ENCODE results near the gene CPED1. TPM values are rescaled to one million over a fixed set of nuclear protein-coding genes. Genes with fewer than 3 reads are reported as not detected.

The CPED1 gene
- total RNA-seq, 6 donors from 2014 or later, result 12.9 to 31.6 (median 18.1) TPM

- Histone ChIP-seq H3K4me3 (no peak overlapping the region), H3K27me3 (no peaks in the 10 kb centered on the region), H3K9me3 (no peaks in the 10 kb centered on the region), H3K4me1 (no peaks in the 10 kb centered on the region), H3K36me3 (no peaks in the 10 kb centered on the region), H3K27ac (no peak overlapping the region)
- DNase-seq, result no peak
- TF ChIP-seq EP300 (IDR thresholded peaks at IDR 0.05) (no peak), POLR2A (IDR thresholded peaks at IDR 0.05) (no peak), CTCF (IDR thresholded peaks at IDR 0.05) (no peak), POLR2AphosphoS5 (IDR thresholded peaks at IDR 0.05) (no peak)
- ATAC-seq (ENCODE audit: low FRiP score in 2 of 2), result no peak
- WGBS, 2 donors, result 93 to 95% methylated on average over 1 of the region's 1 CpG
Measured at GRCh38 chr7:121262969-121263368, 274.5 kb downstream of the CPED1 start.

- Histone ChIP-seq H3K36me3 (no peaks in the 10 kb centered on the region), H3K9me3 (no peaks in the 10 kb centered on the region), H3K27ac (no peak overlapping the region), H3K4me1 (no peaks in the 10 kb centered on the region), H3K27me3 (no peaks in the 10 kb centered on the region), H3K4me3 (no peak overlapping the region)
- 87 to 88% methylated on average over 3 of the region's 3 CpGs for WGBS, 2 donors
- no peak for DNase-seq
- no peak for ATAC-seq (ENCODE audit: low FRiP score in 2 of 2)
- no peak for TF ChIP-seq CTCF (IDR thresholded peaks at IDR 0.05)
- no peak for TF ChIP-seq POLR2AphosphoS5 (IDR thresholded peaks at IDR 0.05)
- no peak for TF ChIP-seq POLR2A (IDR thresholded peaks at IDR 0.05)
- no peak for TF ChIP-seq EP300 (IDR thresholded peaks at IDR 0.05)
Measured at GRCh38 chr7:121266307-121266894, 277.9 kb downstream of the CPED1 start.

GRCh38 chr7:121267612-121268011 lies 279.1 kb downstream of the CPED1 start:
- Histone ChIP-seq H3K4me1 (no peaks in the 10 kb centered on the region), H3K4me3 (no peak overlapping the region), H3K27ac (no peak overlapping the region), H3K27me3 (no peaks in the 10 kb centered on the region), H3K9me3 (no peaks in the 10 kb centered on the region), H3K36me3 (no peaks in the 10 kb centered on the region)
- TF ChIP-seq CTCF (IDR thresholded peaks at IDR 0.05) (no peak), POLR2A (IDR thresholded peaks at IDR 0.05) (no peak), EP300 (IDR thresholded peaks at IDR 0.05) (no peak), POLR2AphosphoS5 (IDR thresholded peaks at IDR 0.05) (no peak)
- ATAC-seq (ENCODE audit: low FRiP score in 2 of 2) (no peak), DNase-seq (no peak)
- WGBS, 2 donors, result 71 to 74% methylated on average over 1 of the region's 1 CpG

- TF ChIP-seq POLR2AphosphoS5 (IDR thresholded peaks at IDR 0.05), result no peak
- TF ChIP-seq EP300 (IDR thresholded peaks at IDR 0.05), result no peak
- no peak for TF ChIP-seq CTCF (IDR thresholded peaks at IDR 0.05)
- no peak for TF ChIP-seq POLR2A (IDR thresholded peaks at IDR 0.05)
- ATAC-seq (ENCODE audit: low FRiP score in 2 of 2) (no peak), DNase-seq (no peak)
- no peak overlapping the region for H3K27ac ChIP-seq
- H3K36me3 ChIP-seq, result no peaks in the 10 kb centered on the region
- WGBS, 2 donors, result 80 to 91% methylated on average over 3 of the region's 3 CpGs
- H3K27me3 ChIP-seq, result no peaks in the 10 kb centered on the region
- no peak overlapping the region for H3K4me3 ChIP-seq
- H3K4me1 ChIP-seq, result no peaks in the 10 kb centered on the region
- no peaks in the 10 kb centered on the region for H3K9me3 ChIP-seq
Measured at GRCh38 chr7:121269798-121270197, 281.3 kb downstream of the CPED1 start.

GRCh38 chr7:121271098-121271497 lies 282.6 kb downstream of the CPED1 start:
- no peak for TF ChIP-seq POLR2A (IDR thresholded peaks at IDR 0.05)
- no peak for TF ChIP-seq CTCF (IDR thresholded peaks at IDR 0.05)
- TF ChIP-seq EP300 (IDR thresholded peaks at IDR 0.05), result no peak
- no peak for TF ChIP-seq POLR2AphosphoS5 (IDR thresholded peaks at IDR 0.05)
- H3K27ac ChIP-seq, result no peak overlapping the region
- no peaks in the 10 kb centered on the region for H3K27me3 ChIP-seq
- no peaks in the 10 kb centered on the region for H3K4me1 ChIP-seq
- ATAC-seq (ENCODE audit: low FRiP score in 2 of 2) (no peak), DNase-seq (no peak)
- WGBS, 2 donors, result 78 to 88% methylated on average over 2 of the region's 2 CpGs
- H3K4me3 ChIP-seq, result no peak overlapping the region
- no peaks in the 10 kb centered on the region for H3K9me3 ChIP-seq
- H3K36me3 ChIP-seq, result no peaks in the 10 kb centered on the region

All from upper lobe of left lung (tissue), 6 donors.